ENCODE results near the gene KRT38. TPM values are rescaled to one million over a fixed set of nuclear protein-coding genes. Genes with fewer than 3 reads are reported as not detected.
A peak's percentile ranks its signal among the peaks of the same experiment; 100 is the strongest.

Gene KRT38
- not detected in 2 replicates for total RNA-seq (2014; rRNA removed; shearing (Covaris generic))

GRCh38 chr17:41440531-41441033 lies at the start of gene KRT38:
TSS of gene KRT38 (minus strand) at chr17:41440983. CDS start at chr17:41440921, 62 bp downstream.

GRCh38 chr17:41489531-41489930 lies 48.7 kb upstream of the KRT38 start, which contains the start of gene KRT36:
TSS of gene KRT36 (minus strand) at chr17:41489910. CDS start at chr17:41489864, 46 bp downstream.

GRCh38 chr17:41481036-41481435 lies 40.3 kb upstream of the KRT38 start, which contains the start of gene KRT35:
TSS of gene KRT35 (minus strand) at chr17:41481151. CDS start at chr17:41481097, 54 bp downstream.

GRCh38 chr17:41466988-41467387 lies 26.2 kb upstream of the KRT38 start, which contains the start of gene KRT32:
TSS of gene KRT32 (minus strand) at chr17:41467386. CDS start at chr17:41467325, 61 bp downstream.

GRCh38 chr17:41424111-41424635 lies 16.6 kb downstream of the KRT38 start, which contains the start of gene KRT37:
TSS of gene KRT37 (minus strand) at chr17:41424585. CDS start at chr17:41424523, 62 bp downstream.

GRCh38 chr17:41396996-41397660 lies 43.7 kb downstream of the KRT38 start, which contains the start of gene KRT31:
TSS of gene KRT31 (minus strand) at chr17:41397608. CDS start at chr17:41397539, 69 bp downstream.

Small RNA genes lying within 50 kb of the gene (small RNA-seq; reads per million reads assigned to genes)
- 3.2 reads per million, percentile 81 among the genes with 10 or more reads in this experiment for gene RNU2-32P

Other genes with a start within 250 kb of the KRT38 start
- gene KRTAP9-2, start 214.3 kb downstream of the KRT38 start, total RNA-seq (2014; rRNA removed; shearing (Covaris generic)) = not detected in 2 replicates
- not detected in 2 replicates for gene KRTAP9-3, start 208.5 kb downstream of the KRT38 start, total RNA-seq (2014; rRNA removed; shearing (Covaris generic))
- not detected in 2 replicates for gene KRTAP9-8, start 203.0 kb downstream of the KRT38 start, total RNA-seq (2014; rRNA removed; shearing (Covaris generic))
- gene KRTAP9-4, start 191.3 kb downstream of the KRT38 start, total RNA-seq (2014; rRNA removed; shearing (Covaris generic)) = not detected in 2 replicates
- gene KRTAP9-9, start 185.6 kb downstream of the KRT38 start, total RNA-seq (2014; rRNA removed; shearing (Covaris generic)) = not detected in 2 replicates
- gene KRTAP9-6, start 175.6 kb downstream of the KRT38 start, total RNA-seq (2014; rRNA removed; shearing (Covaris generic)) = not detected in 2 replicates
- not detected in 2 replicates for gene KRTAP9-7, start 165.3 kb downstream of the KRT38 start, total RNA-seq (2014; rRNA removed; shearing (Covaris generic))
- gene KRTAP29-1, start 138.1 kb downstream of the KRT38 start, total RNA-seq (2014; rRNA removed; shearing (Covaris generic)) = not detected in 2 replicates
- gene KRTAP16-1, start 131.7 kb downstream of the KRT38 start, total RNA-seq (2014; rRNA removed; shearing (Covaris generic)) = not detected in 2 replicates
- gene KRTAP17-1, start 125.3 kb downstream of the KRT38 start, total RNA-seq (2014; rRNA removed; shearing (Covaris generic)) = not detected in 2 replicates
- not detected in 2 replicates for gene KRT33A, start 90.2 kb downstream of the KRT38 start, total RNA-seq (2014; rRNA removed; shearing (Covaris generic))
- gene KRT33B, start 71.2 kb downstream of the KRT38 start, total RNA-seq (2014; rRNA removed; shearing (Covaris generic)) = 0.29 TPM in 1 of 2 replicates, not detected in the other
- 0.23 and 0.77 TPM in 2 replicates for gene KRT34, start 58.7 kb downstream of the KRT38 start, total RNA-seq (2014; rRNA removed; shearing (Covaris generic))
- not detected in 2 replicates for gene KRT31, start 43.4 kb downstream of the KRT38 start, total RNA-seq (2014; rRNA removed; shearing (Covaris generic))
- gene KRT37, start 16.4 kb downstream of the KRT38 start, total RNA-seq (2014; rRNA removed; shearing (Covaris generic)) = not detected in 2 replicates
- gene KRT32, start 26.4 kb upstream of the KRT38 start, total RNA-seq (2014; rRNA removed; shearing (Covaris generic)) = 0.08 and 0.19 TPM in 2 replicates
- not detected in 2 replicates for gene KRT35, start 40.2 kb upstream of the KRT38 start, total RNA-seq (2014; rRNA removed; shearing (Covaris generic))
- not detected in 2 replicates for gene KRT36, start 48.9 kb upstream of the KRT38 start, total RNA-seq (2014; rRNA removed; shearing (Covaris generic))
- not detected in 2 replicates for gene KRT13, start 64.6 kb upstream of the KRT38 start, total RNA-seq (2014; rRNA removed; shearing (Covaris generic))
- 11.1 and 18.7 TPM in 2 replicates for gene KRT15, start 77.9 kb upstream of the KRT38 start, total RNA-seq (2014; rRNA removed; shearing (Covaris generic))
- gene KRT19, start 87.3 kb upstream of the KRT38 start, total RNA-seq (2014; rRNA removed; shearing (Covaris generic)) = 0.29 TPM in 1 of 2 replicates, not detected in the other
- gene KRT9, start 131.1 kb upstream of the KRT38 start, total RNA-seq (2014; rRNA removed; shearing (Covaris generic)) = 2.2 and 2.6 TPM in 2 replicates
- gene KRT14, start 145.9 kb upstream of the KRT38 start, total RNA-seq (2014; rRNA removed; shearing (Covaris generic)) = 56.1 and 63.7 TPM in 2 replicates
- 1.4 and 1.6 TPM in 2 replicates for gene KRT16, start 171.8 kb upstream of the KRT38 start, total RNA-seq (2014; rRNA removed; shearing (Covaris generic))
- gene KRT17, start 183.6 kb upstream of the KRT38 start, total RNA-seq (2014; rRNA removed; shearing (Covaris generic)) = 0.45 TPM in 2 replicates
- 130 and 141 TPM in 2 replicates for gene EIF1, start 247.9 kb upstream of the KRT38 start, total RNA-seq (2014; rRNA removed; shearing (Covaris generic))

Measured in A375 (cell line).